Thyroid gland (tissue), 4 donors: ENCODE measurements around the gene SLC13A4. TPM values are rescaled to one million over a fixed set of nuclear protein-coding genes. Genes with fewer than 3 reads are reported as not detected.

ENCODE experiments used
- DNase-seq, 2 donors: peaks; one replicate each; pipeline ENCODE4 v3.0.0-alpha.2; 2019
- H3K27ac ChIP-seq, 3 donors: fragments of 200-600 bp; sonication (generic); 1 replicate in 2 of 3; 2 replicates in 1 of 3; pipeline ENCODE4 v1.5.1; 2016 to 2019; ENCODE audit warnings: mild to moderate bottlenecking in 1 of 3, moderate library complexity in 1 of 3
- H3K27me3 ChIP-seq: fragments of 200-600 bp; sonication (generic); one replicate; pipeline ENCODE4 v1.5.1; 2019
- H3K36me3 ChIP-seq, 2 donors: fragments of 200-600 bp; sonication (generic); one replicate each; pipeline ENCODE4 v1.5.1; 2016 to 2019
- H3K4me1 ChIP-seq, 2 donors: fragments of 200-600 bp; sonication (generic); one replicate each; pipeline ENCODE4 v1.5.1; 2017 to 2019
- H3K4me3 ChIP-seq, 3 donors: fragments of 200-600 bp; sonication (generic); replicated peaks in 1 of 3; 1 replicate in 2 of 3; 2 replicates in 1 of 3; pipeline ENCODE4 v1.5.1; 2016; ENCODE audit warnings: mild to moderate bottlenecking in 1 of 3
- H3K9me3 ChIP-seq: fragments of 200-600 bp; sonication (generic); one replicate; pipeline ENCODE4 v1.5.1; 2017
- POLR2A ChIP-seq, 2 donors: fragments of 450-650 bp; IDR thresholded peaks; one replicate each; pipeline ENCODE4 v1.6.1; 2017; ENCODE audit warnings: antibody characterized with exemption in 2 of 2, mild to moderate bottlenecking in 2 of 2, moderate library complexity in 1 of 2
- WGBS, 2 donors: methylation state at CpG; one replicate each; pipeline ENCODE4 v1.1.5; 2017; 5-methylcytosine and 5-hydroxymethylcytosine counted together
- intact Hi-C: fragments of 100-400 bp; cut with DNase I; formaldehyde crosslinking; loops from one replicate; pipeline ENCODE4 v1.15.1; 2023
- total RNA-seq, 4 donors: library from RNA; depleted of rRNA; stranded (reverse); fragments of >200 nt; gene quantifications; one replicate each; pipeline ENCODE4 v1.2.3, GENCODE V29; 2016
- TF ChIP-seq, protein P1 (sequence below), 6 experiments: fragments of 200-600 bp in 3 of 6; fragments of 450-650 bp in 3 of 6; sonication (generic) in 3 of 6; IDR thresholded peaks; one replicate each; pipeline ENCODE4 v1.5.1; 2016 to 2019; ENCODE audit warnings: antibody characterized with exemption in 6 of 6, mild to moderate bottlenecking in 2 of 6, inconsistent platforms in 1 of 6, moderate library complexity in 1 of 6

SLC13A4 gene
- total RNA-seq, 4 donors from 2014 or later = 0.20 TPM; not detected in 3

- Histone ChIP-seq H3K4me3 (no peak overlapping the region), H3K27me3 (no peaks in the 10 kb centered on the region), H3K27ac (no peak overlapping the region), H3K4me1 (peaks cover 0 to 3% of the 10 kb centered on the region in 2 donors), H3K36me3 (no peaks in the 10 kb centered on the region), H3K9me3 (no peaks in the 10 kb centered on the region)
- intact Hi-C loops = no loop called here
- WGBS, 2 donors = 56 to 79% methylated on average over 2 of the region's 2 CpGs
- no peak for DNase-seq
- TF ChIP-seq POLR2A (IDR thresholded peaks at IDR 0.05) = no peak
- TF ChIP-seq, protein P1, sequence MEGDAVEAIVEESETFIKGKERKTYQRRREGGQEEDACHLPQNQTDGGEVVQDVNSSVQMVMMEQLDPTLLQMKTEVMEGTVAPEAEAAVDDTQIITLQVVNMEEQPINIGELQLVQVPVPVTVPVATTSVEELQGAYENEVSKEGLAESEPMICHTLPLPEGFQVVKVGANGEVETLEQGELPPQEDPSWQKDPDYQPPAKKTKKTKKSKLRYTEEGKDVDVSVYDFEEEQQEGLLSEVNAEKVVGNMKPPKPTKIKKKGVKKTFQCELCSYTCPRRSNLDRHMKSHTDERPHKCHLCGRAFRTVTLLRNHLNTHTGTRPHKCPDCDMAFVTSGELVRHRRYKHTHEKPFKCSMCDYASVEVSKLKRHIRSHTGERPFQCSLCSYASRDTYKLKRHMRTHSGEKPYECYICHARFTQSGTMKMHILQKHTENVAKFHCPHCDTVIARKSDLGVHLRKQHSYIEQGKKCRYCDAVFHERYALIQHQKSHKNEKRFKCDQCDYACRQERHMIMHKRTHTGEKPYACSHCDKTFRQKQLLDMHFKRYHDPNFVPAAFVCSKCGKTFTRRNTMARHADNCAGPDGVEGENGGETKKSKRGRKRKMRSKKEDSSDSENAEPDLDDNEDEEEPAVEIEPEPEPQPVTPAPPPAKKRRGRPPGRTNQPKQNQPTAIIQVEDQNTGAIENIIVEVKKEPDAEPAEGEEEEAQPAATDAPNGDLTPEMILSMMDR (IDR thresholded peaks at IDR 0.05) = no peak
Measured at GRCh38 chr7:135719688-135720087, 8.3 kb downstream of the SLC13A4 start.

GRCh38 chr7:135718794-135719437, 9.1 kb downstream of the SLC13A4 start:
- intact Hi-C loops = no loop called here
- WGBS, 2 donors = 73 to 83% methylated on average over 7 of the region's 7 CpGs
- H3K36me3 ChIP-seq = no peaks in the 10 kb centered on the region
- no peak overlapping the region for H3K27ac ChIP-seq
- H3K4me1 ChIP-seq = peaks cover 0 to 3% of the 10 kb centered on the region in 2 donors
- no peaks in the 10 kb centered on the region for H3K9me3 ChIP-seq
- DNase-seq = no peak
- no peaks in the 10 kb centered on the region for H3K27me3 ChIP-seq
- no peak overlapping the region for H3K4me3 ChIP-seq
- TF ChIP-seq, protein P1 (IDR thresholded peaks at IDR 0.05) = no peak
- no peak for TF ChIP-seq POLR2A (IDR thresholded peaks at IDR 0.05)

GRCh38 chr7:135718219-135718618, 9.8 kb downstream of the SLC13A4 start:
- H3K4me3 ChIP-seq = no peak overlapping the region
- intact Hi-C loops = no loop called here
- peaks cover 0 to 3% of the 10 kb centered on the region in 2 donors for H3K4me1 ChIP-seq
- no peaks in the 10 kb centered on the region for H3K36me3 ChIP-seq
- 97 to 98% methylated on average over 2 of the region's 2 CpGs for WGBS, 2 donors
- no peak for TF ChIP-seq POLR2A (IDR thresholded peaks at IDR 0.05)
- TF ChIP-seq, protein P1 (IDR thresholded peaks at IDR 0.05) = no peak
- H3K9me3 ChIP-seq = no peaks in the 10 kb centered on the region
- DNase-seq = no peak
- H3K27me3 ChIP-seq = no peaks in the 10 kb centered on the region
- H3K27ac ChIP-seq = no peak overlapping the region

- Histone ChIP-seq H3K27ac (no peak overlapping the region), H3K4me3 (no peak overlapping the region), H3K9me3 (no peaks in the 10 kb centered on the region), H3K36me3 (no peaks in the 10 kb centered on the region), H3K27me3 (no peaks in the 10 kb centered on the region), H3K4me1 (peaks cover 0 to 7% of the 10 kb centered on the region in 2 donors)
- no peak for TF ChIP-seq POLR2A (IDR thresholded peaks at IDR 0.05)
- TF ChIP-seq, protein P1 (IDR thresholded peaks at IDR 0.05) = no peak
- DNase-seq = no peak
- WGBS, 2 donors = 53 to 87% methylated on average over 3 of the region's 3 CpGs
- intact Hi-C loops = no loop called here
Measured at GRCh38 chr7:135717693-135718092, 10.3 kb downstream of the SLC13A4 start.

GRCh38 chr7:135716677-135717238, 11.2 kb downstream of the SLC13A4 start:
- peaks cover 0 to 11% of the 10 kb centered on the region in 2 donors for H3K4me1 ChIP-seq
- no peaks in the 10 kb centered on the region for H3K9me3 ChIP-seq
- H3K27me3 ChIP-seq = no peaks in the 10 kb centered on the region
- no peak overlapping the region for H3K27ac ChIP-seq
- H3K36me3 ChIP-seq = no peaks in the 10 kb centered on the region
- WGBS, 2 donors = 68 to 81% methylated on average over 9 of the region's 9 CpGs
- TF ChIP-seq, protein P1 (IDR thresholded peaks at IDR 0.05) = no peak
- no peak for TF ChIP-seq POLR2A (IDR thresholded peaks at IDR 0.05)
- H3K4me3 ChIP-seq = no peak overlapping the region
- intact Hi-C loops = no loop called here
- no peak for DNase-seq
